ENCODE results near the gene ACR. TPM values are rescaled to one million over a fixed set of nuclear protein-coding genes. Genes with fewer than 3 reads are reported as not detected.

Gene ACR
- total and polyA plus RNA-seq, 2 experiments from 2014 or later: not detected

DNA sequence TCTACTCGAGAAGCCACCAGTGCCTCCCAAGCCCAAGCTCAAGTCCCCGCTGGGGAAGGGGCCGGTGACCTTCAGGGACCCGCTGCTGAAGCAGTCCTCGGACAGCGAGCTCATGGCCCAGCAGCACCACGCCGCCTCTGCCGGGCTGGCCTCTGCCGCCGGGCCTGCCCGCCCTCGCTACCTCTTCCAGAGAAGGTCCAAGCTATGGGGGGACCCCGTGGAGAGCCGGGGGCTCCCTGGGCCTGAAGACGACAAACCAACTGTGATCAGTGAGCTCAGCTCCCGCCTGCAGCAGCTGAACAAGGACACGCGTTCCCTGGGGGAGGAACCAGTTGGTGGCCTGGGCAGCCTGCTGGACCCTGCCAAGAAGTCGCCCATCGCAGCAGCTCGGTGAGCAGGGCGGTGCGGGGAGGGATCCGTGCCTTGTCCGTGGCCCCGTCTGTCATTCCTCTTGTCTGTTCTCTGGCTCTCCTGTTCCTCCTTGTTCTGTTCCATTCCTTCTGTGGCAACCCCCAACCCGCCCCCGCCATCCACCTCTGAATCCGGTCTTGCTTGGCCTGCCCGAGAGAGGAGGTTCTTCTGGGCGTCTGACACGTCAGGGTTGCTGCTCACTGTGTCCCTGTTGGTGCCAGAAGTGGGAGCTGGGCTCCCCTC is 15.8 kb upstream of the ACR start:
- H3K4me2 ChIP-seq: no peak overlapping the region
- Mint-ChIP-seq H3K36me3 (ENCODE audit: low read depth) (no peaks in the 10 kb centered on the region; the same call in 2 of the 3 replicates), H3K27ac (no peak overlapping the region), H3K27me3 (ENCODE audit: insufficient read depth, low read depth, poor library complexity) (peaks cover 55% of the 10 kb centered on the region), H3K4me3 (no peak overlapping the region), H3K9me3 (peaks cover 3% of the 10 kb centered on the region), H3K4me1 (peaks cover 4% of the 10 kb centered on the region; the same call in 2 of the 3 replicates)
- no peak for DNase-seq (ENCODE audit: low spot score)
- H3F3A ChIP-seq (replicated peaks; ENCODE audit: low read depth): no peaks in the 10 kb centered on the region
- no peaks in the 10 kb centered on the region for H3K36me3 ChIP-seq (ENCODE audit: insufficient read depth)
- 0 out of 2 replicates have a peak, but pooled peaks cover 4% of the 10 kb centered on the region for H3K4me1 ChIP-seq (ENCODE audit: insufficient read depth)
- H3K27ac ChIP-seq (ENCODE audit: low read depth): no peak overlapping the region
- TF ChIP-seq, protein P1, sequence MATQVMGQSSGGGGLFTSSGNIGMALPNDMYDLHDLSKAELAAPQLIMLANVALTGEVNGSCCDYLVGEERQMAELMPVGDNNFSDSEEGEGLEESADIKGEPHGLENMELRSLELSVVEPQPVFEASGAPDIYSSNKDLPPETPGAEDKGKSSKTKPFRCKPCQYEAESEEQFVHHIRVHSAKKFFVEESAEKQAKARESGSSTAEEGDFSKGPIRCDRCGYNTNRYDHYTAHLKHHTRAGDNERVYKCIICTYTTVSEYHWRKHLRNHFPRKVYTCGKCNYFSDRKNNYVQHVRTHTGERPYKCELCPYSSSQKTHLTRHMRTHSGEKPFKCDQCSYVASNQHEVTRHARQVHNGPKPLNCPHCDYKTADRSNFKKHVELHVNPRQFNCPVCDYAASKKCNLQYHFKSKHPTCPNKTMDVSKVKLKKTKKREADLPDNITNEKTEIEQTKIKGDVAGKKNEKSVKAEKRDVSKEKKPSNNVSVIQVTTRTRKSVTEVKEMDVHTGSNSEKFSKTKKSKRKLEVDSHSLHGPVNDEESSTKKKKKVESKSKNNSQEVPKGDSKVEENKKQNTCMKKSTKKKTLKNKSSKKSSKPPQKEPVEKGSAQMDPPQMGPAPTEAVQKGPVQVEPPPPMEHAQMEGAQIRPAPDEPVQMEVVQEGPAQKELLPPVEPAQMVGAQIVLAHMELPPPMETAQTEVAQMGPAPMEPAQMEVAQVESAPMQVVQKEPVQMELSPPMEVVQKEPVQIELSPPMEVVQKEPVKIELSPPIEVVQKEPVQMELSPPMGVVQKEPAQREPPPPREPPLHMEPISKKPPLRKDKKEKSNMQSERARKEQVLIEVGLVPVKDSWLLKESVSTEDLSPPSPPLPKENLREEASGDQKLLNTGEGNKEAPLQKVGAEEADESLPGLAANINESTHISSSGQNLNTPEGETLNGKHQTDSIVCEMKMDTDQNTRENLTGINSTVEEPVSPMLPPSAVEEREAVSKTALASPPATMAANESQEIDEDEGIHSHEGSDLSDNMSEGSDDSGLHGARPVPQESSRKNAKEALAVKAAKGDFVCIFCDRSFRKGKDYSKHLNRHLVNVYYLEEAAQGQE (IDR thresholded peaks at IDR 0.05; ENCODE audit: unreplicated experiment): no peak
- no peak for TF ChIP-seq JUNB (IDR thresholded peaks at IDR 0.05; ENCODE audit: unreplicated experiment)
- no peak for TF ChIP-seq ZNF114 (CRISPR knock-in tag; IDR thresholded peaks at IDR 0.05)
- no peak for TF ChIP-seq POLR2AphosphoS5 (IDR thresholded peaks at IDR 0.05; ENCODE audit: low read depth)
- no peak for TF ChIP-seq EZH2 (IDR thresholded peaks at IDR 0.05; ENCODE audit: low read depth, unreplicated experiment)
- TF ChIP-seq EZH2phosphoT487 (IDR thresholded peaks at IDR 0.05; ENCODE audit: unreplicated experiment): no peak
- TF ChIP-seq, protein P2, sequence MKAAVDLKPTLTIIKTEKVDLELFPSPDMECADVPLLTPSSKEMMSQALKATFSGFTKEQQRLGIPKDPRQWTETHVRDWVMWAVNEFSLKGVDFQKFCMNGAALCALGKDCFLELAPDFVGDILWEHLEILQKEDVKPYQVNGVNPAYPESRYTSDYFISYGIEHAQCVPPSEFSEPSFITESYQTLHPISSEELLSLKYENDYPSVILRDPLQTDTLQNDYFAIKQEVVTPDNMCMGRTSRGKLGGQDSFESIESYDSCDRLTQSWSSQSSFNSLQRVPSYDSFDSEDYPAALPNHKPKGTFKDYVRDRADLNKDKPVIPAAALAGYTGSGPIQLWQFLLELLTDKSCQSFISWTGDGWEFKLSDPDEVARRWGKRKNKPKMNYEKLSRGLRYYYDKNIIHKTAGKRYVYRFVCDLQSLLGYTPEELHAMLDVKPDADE (IDR thresholded peaks at IDR 0.05): no peak
- no peak for TF ChIP-seq NANOG (IDR thresholded peaks at IDR 0.05; ENCODE audit: borderline replicate concordance)
- TF ChIP-seq, protein P3, sequence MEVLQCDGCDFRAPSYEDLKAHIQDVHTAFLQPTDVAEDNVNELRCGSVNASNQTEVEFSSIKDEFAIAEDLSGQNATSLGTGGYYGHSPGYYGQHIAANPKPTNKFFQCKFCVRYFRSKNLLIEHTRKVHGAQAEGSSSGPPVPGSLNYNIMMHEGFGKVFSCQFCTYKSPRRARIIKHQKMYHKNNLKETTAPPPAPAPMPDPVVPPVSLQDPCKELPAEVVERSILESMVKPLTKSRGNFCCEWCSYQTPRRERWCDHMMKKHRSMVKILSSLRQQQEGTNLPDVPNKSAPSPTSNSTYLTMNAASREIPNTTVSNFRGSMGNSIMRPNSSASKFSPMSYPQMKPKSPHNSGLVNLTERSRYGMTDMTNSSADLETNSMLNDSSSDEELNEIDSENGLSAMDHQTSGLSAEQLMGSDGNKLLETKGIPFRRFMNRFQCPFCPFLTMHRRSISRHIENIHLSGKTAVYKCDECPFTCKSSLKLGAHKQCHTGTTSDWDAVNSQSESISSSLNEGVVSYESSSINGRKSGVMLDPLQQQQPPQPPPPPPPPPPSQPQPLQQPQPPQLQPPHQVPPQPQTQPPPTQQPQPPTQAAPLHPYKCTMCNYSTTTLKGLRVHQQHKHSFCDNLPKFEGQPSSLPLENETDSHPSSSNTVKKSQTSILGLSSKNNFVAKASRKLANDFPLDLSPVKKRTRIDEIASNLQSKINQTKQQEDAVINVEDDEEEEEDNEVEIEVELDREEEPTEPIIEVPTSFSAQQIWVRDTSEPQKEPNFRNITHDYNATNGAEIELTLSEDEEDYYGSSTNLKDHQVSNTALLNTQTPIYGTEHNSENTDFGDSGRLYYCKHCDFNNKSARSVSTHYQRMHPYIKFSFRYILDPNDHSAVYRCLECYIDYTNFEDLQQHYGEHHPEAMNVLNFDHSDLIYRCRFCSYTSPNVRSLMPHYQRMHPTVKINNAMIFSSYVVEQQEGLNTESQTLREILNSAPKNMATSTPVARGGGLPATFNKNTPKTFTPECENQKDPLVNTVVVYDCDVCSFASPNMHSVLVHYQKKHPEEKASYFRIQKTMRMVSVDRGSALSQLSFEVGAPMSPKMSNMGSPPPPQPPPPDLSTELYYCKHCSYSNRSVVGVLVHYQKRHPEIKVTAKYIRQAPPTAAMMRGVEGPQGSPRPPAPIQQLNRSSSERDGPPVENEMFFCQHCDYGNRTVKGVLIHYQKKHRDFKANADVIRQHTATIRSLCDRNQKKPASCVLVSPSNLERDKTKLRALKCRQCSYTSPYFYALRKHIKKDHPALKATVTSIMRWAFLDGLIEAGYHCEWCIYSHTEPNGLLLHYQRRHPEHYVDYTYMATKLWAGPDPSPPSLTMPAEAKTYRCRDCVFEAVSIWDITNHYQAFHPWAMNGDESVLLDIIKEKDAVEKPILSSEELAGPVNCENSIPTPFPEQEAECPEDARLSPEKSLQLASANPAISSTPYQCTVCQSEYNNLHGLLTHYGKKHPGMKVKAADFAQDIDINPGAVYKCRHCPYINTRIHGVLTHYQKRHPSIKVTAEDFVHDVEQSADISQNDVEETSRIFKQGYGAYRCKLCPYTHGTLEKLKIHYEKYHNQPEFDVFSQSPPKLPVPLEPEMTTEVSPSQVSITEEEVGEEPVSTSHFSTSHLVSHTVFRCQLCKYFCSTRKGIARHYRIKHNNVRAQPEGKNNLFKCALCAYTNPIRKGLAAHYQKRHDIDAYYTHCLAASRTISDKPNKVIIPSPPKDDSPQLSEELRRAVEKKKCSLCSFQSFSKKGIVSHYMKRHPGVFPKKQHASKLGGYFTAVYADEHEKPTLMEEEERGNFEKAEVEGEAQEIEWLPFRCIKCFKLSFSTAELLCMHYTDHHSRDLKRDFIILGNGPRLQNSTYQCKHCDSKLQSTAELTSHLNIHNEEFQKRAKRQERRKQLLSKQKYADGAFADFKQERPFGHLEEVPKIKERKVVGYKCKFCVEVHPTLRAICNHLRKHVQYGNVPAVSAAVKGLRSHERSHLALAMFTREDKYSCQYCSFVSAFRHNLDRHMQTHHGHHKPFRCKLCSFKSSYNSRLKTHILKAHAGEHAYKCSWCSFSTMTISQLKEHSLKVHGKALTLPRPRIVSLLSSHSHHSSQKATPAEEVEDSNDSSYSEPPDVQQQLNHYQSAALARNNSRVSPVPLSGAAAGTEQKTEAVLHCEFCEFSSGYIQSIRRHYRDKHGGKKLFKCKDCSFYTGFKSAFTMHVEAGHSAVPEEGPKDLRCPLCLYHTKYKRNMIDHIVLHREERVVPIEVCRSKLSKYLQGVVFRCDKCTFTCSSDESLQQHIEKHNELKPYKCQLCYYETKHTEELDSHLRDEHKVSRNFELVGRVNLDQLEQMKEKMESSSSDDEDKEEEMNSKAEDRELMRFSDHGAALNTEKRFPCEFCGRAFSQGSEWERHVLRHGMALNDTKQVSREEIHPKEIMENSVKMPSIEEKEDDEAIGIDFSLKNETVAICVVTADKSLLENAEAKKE (CRISPR knock-in tag; IDR thresholded peaks at IDR 0.05): no peak
- no peaks in the 10 kb centered on the region for H3K79me2 ChIP-seq (replicated peaks; ENCODE audit: insufficient read depth)
- H3K27me3 ChIP-seq (ENCODE audit: insufficient read depth): peaks cover 62% of the 10 kb centered on the region
- H3K4me3 ChIP-seq: no peak overlapping the region
- H3K9me2 ChIP-seq (ENCODE audit: insufficient read depth): no peaks in the 10 kb centered on the region
- H4K20me1 ChIP-seq (replicated peaks; ENCODE audit: insufficient read depth): no peaks in the 10 kb centered on the region; the same call in 1 of the 2 replicates
- ATAC-seq: no peak
- H2AFZ ChIP-seq: no peak overlapping the region
